Stomach (tissue), 9 donors: ENCODE results near the gene CCT6B. TPM values are rescaled to one million over a fixed set of nuclear protein-coding genes. Genes with fewer than 3 reads are reported as not detected.

Source experiments
- DNase-seq, 2 donors: peaks; one replicate each; pipeline versions ENCODE4 v3.0.0 to v3.0.0-alpha.2; 2013 to 2019
- H3K27ac ChIP-seq, 5 donors: fragments of 200-600 bp in 4 of 5; sonication (generic) in 4 of 5; one replicate each; pipeline ENCODE4 v1.5.1; 2013 to 2019; ENCODE audit warnings: mild to moderate bottlenecking in 1 of 5, moderate library complexity in 1 of 5
- H3K27me3 ChIP-seq, 3 donors: fragments of 200-600 bp; sonication (generic); one replicate each; pipeline ENCODE4 v1.5.1; 2017 to 2019; ENCODE audit warnings: mixed run types in 1 of 3
- H3K36me3 ChIP-seq, 4 donors: fragments of 200-600 bp; sonication (generic); 1 replicate in 3 of 4; 2 replicates in 1 of 4; pipeline ENCODE4 v1.5.1; 2016 to 2019
- H3K4me1 ChIP-seq, 4 donors: fragments of 200-600 bp; sonication (generic); one replicate each; pipeline ENCODE4 v1.5.1; 2016 to 2019
- H3K4me3 ChIP-seq, 4 donors: fragments of 200-600 bp; sonication (generic) in 3 of 4; one replicate each; pipeline ENCODE4 v1.5.1; 2016 to 2019; ENCODE audit warnings: mild to moderate bottlenecking in 1 of 4
- H3K9me3 ChIP-seq, 4 donors: fragments of 200-600 bp; sonication (generic); one replicate each; pipeline ENCODE4 v1.5.1; 2016 to 2019
- CTCF ChIP-seq, 7 experiments: fragments of 450-650 bp in 4 of 7; fragments of 200-600 bp in 3 of 7; sonication (generic) in 3 of 7; IDR thresholded peaks; one replicate each; pipeline ENCODE4 v1.5.1; 2016 to 2019; ENCODE audit warnings: antibody characterized with exemption in 7 of 7, control low read depth in 2 of 7, mild to moderate bottlenecking in 1 of 7
- EP300 ChIP-seq: sonication (generic); formaldehyde crosslinking; IDR thresholded peaks from one replicate; pipeline ENCODE4 v1.6.1; 2017; ENCODE audit warnings: antibody characterized with exemption
- POLR2A ChIP-seq, 4 donors: fragments of 450-650 bp; IDR thresholded peaks; one replicate each; pipeline ENCODE4 v1.6.1; 2016; ENCODE audit warnings: antibody characterized with exemption in 4 of 4, control low read depth in 2 of 4, mild to moderate bottlenecking in 1 of 4, moderate library complexity in 1 of 4
- POLR2AphosphoS5 ChIP-seq, 3 donors: sonication (generic); formaldehyde crosslinking; IDR thresholded peaks; one replicate each; pipeline ENCODE4 v1.6.1; 2016; ENCODE audit warnings: antibody characterized with exemption in 3 of 3
- WGBS, 5 donors: extraction: QIAGEN DNeasy Blood & Tissue Kit in 3 of 5; methylation state at CpG; one replicate each; pipeline versions ENCODE4 v1.1.5 to v1.1.7; 2013 to 2018; 5-methylcytosine and 5-hydroxymethylcytosine counted together
- intact Hi-C: fragments of 100-400 bp; cut with DNase I; formaldehyde crosslinking; loops from one replicate; pipeline ENCODE4 v1.15.1; 2023; ENCODE audit warnings: low total_unique reads
- polyA plus RNA-seq, 3 donors: library from polyadenylated mRNA; stranded (reverse); fragments of 200-250 nt; gene quantifications; one replicate each; pipeline ENCODE4 v1.2.3, GENCODE V29; 2013
- total RNA-seq, 5 donors: library from RNA; depleted of rRNA; stranded (reverse); fragments of >200 nt; gene quantifications; one replicate each; pipeline versions ENCODE4 v1.1.0 to v1.2.3, GENCODE V29; 2014 to 2016
- donor health status: healthy with polysubstance abuse.
- donor health status: Bipolar disorder and iron deficiency.
- donor health status: healthy.

Gene CCT6B
- total and polyA plus RNA-seq, 8 donors = 0.45 to 8.6 (median 1.4) TPM; not detected in 2

GRCh38 chr17:34894964-34895363 lies 66.3 kb downstream of the CCT6B start:
- Histone ChIP-seq H3K9me3 (no peaks in the 10 kb centered on the region), H3K4me3 (no peak overlapping the region), H3K36me3 (no peaks in the 10 kb centered on the region), H3K27ac (no peak overlapping the region), H3K27me3 (peaks cover 4 to 78% (median 24%) of the 10 kb centered on the region in 3 donors), H3K4me1 (no peaks in the 10 kb centered on the region)
- WGBS, 5 donors = 81 to 91% (median 86%) methylated on average over 4 of the region's 4 CpGs
- no peak for DNase-seq
- TF ChIP-seq CTCF (IDR thresholded peaks at IDR 0.05) (no peak), POLR2A (IDR thresholded peaks at IDR 0.05) (no peak), POLR2AphosphoS5 (IDR thresholded peaks at IDR 0.05) (no peak)
- intact Hi-C loops = no loop called here

DNA sequence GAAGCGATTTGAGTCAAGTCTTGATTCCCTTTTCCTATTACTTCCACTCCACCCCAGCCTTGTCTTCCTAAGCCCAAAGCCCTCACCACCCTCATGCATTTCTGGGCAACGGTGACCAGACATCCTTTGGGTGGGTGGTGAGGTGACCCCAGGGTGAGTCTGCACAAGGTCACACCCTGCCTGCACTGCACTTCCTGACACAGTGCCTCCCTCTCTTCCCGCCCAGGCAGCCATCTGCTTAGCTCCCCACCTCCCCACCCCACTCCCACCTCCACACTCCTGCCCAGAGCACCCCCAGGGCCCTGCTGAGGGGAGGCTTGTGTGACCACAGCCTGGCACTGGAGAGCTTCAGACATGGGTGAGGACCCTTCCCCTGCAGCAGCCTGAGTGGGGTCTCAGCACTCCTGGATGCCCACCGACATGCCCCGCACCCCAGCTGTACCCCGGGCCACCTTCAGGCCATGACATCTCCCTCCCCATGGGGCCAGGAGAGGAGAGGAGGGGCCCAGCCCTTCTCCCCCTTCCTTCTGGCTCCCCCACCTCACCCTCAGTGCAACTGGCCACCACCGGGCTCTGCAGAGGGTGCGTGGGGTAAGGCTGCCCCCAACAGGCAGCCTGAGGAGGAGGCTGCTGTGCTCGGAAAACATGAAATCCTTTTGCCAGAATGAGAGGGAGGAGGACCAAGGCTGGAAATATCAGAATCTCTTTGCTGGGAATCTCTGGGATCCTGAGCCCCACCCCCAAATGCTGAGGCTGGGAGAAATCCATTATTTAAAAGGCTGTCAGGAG lies 68.6 kb downstream of the CCT6B start:
- peaks cover 4 to 87% (median 28%) of the 10 kb centered on the region in 3 donors for H3K27me3 ChIP-seq
- DNase-seq = peak in 1 of 2 donors; percentile 58
- 32 to 35% (median 34%) methylated on average over 7 to 9 of the region's 9 CpGs for WGBS, 5 donors

GRCh38 chr17:34886831-34887230 lies 74.4 kb downstream of the CCT6B start:
- Histone ChIP-seq H3K4me3 (no peak overlapping the region), H3K27ac (no peak overlapping the region), H3K9me3 (no peaks in the 10 kb centered on the region), H3K27me3 (peaks cover 0 to 81% (median 24%) of the 10 kb centered on the region in 3 donors), H3K36me3 (no peaks in the 10 kb centered on the region), H3K4me1 (no peaks in the 10 kb centered on the region)
- TF ChIP-seq POLR2A (IDR thresholded peaks at IDR 0.05) = no peak
- TF ChIP-seq CTCF (IDR thresholded peaks at IDR 0.05) = no peak
- no peak for TF ChIP-seq POLR2AphosphoS5 (IDR thresholded peaks at IDR 0.05)
- no peak for TF ChIP-seq EP300
- no peak for DNase-seq
- intact Hi-C loops = no loop called here
- WGBS, 5 donors = 2 to 7% (median 5%) methylated on average over 7 of the region's 7 CpGs

More for the DNA sequence above, 68.6 kb downstream of the CCT6B start:
- H3K4me3 ChIP-seq = no peak overlapping the region
- intact Hi-C loops = no loop called here
- H3K27ac ChIP-seq = no peak overlapping the region
- no peaks in the 10 kb centered on the region for H3K4me1 ChIP-seq
- H3K9me3 ChIP-seq = no peaks in the 10 kb centered on the region
- no peak for TF ChIP-seq POLR2AphosphoS5 (IDR thresholded peaks at IDR 0.05)
- TF ChIP-seq POLR2A (IDR thresholded peaks at IDR 0.05) = no peak
- TF ChIP-seq EP300 = no peak
- no peak for TF ChIP-seq CTCF (IDR thresholded peaks at IDR 0.05)
- H3K36me3 ChIP-seq = no peaks in the 10 kb centered on the region

DNA sequence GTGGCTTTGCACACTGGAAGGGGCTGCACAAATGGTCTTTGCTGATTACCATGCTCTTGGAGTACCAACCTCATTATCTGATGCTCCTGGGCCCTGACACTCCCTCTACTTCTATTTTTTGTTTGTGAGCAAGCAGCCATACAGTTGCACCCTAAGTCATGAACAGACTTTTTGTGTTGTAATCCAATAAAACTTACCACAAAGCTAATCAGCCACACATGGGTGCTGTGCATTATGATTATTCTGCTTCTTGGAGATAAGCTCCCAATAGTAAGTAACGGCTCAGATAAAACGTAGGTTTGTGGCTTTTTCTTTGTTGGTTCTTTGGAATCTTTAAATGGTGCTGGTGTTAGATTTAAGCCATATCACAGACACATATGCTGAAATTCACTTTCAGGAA lies 76.2 kb downstream of the CCT6B start:
- peaks cover 0 to 8% (median under 1%) of the 10 kb centered on the region in 4 donors for H3K9me3 ChIP-seq
- intact Hi-C loops = no loop called here
- H3K4me1 ChIP-seq = no peaks in the 10 kb centered on the region

More for the DNA sequence above, 76.2 kb downstream of the CCT6B start:
- H3K27me3 ChIP-seq = peaks cover 0 to 71% (median 24%) of the 10 kb centered on the region in 3 donors
- 31 to 49% (median 42%) methylated on average over 2 of the region's 2 CpGs for WGBS, 5 donors
- no peak overlapping the region for H3K4me3 ChIP-seq
- DNase-seq = no peak
- H3K27ac ChIP-seq = no peak overlapping the region
- no peaks in the 10 kb centered on the region for H3K36me3 ChIP-seq
- TF ChIP-seq CTCF (IDR thresholded peaks at IDR 0.05) (no peak), EP300 (no peak), POLR2AphosphoS5 (IDR thresholded peaks at IDR 0.05) (no peak), POLR2A (IDR thresholded peaks at IDR 0.05) (no peak)
